Activated naive CD8-positive, alpha-beta T cell (primary cell): ENCODE results near the gene LARGE1.
"Not testable (repeated sequence)": the region's sequence is repeated elsewhere in the genome, so short reads cannot be mapped to it uniquely, and the experiment has no call there.

Source experiments
- H3K27ac Mint-ChIP-seq: one replicate; pipeline ENCODE4 v1.8.0; 2021; ENCODE audit warnings: mixed read lengths
- H3K27me3 Mint-ChIP-seq: one replicate; pipeline ENCODE4 v1.8.0; 2021; ENCODE audit warnings: mixed read lengths
- H3K36me3 Mint-ChIP-seq: one replicate; pipeline ENCODE4 v1.8.0; 2021; ENCODE audit warnings: mixed read lengths
- H3K4me1 Mint-ChIP-seq: one replicate; pipeline ENCODE4 v1.8.0; 2021; ENCODE audit warnings: low read depth, mixed read lengths
- H3K4me3 Mint-ChIP-seq: one replicate; pipeline ENCODE4 v1.8.0; 2021; ENCODE audit warnings: mild to moderate bottlenecking, mixed read lengths
- H3K9me3 Mint-ChIP-seq: one replicate; pipeline ENCODE4 v1.8.0; 2021; ENCODE audit warnings: low read depth, mixed read lengths

LARGE1 gene

GRCh38 chr22:33584152-33584551 is 336.1 kb downstream of the LARGE1 start:
- Mint-ChIP-seq H3K9me3 (no peaks in the 10 kb centered on the region), H3K27me3 (peaks cover 3% of the 10 kb centered on the region), H3K4me3 (no peak overlapping the region), H3K27ac (no peak overlapping the region), H3K4me1 (no peaks in the 10 kb centered on the region), H3K36me3 (no peaks in the 10 kb centered on the region)

GRCh38 chr22:33582822-33583400 is 337.4 kb downstream of the LARGE1 start:
- Mint-ChIP-seq H3K36me3 (no peaks in the 10 kb centered on the region), H3K4me1 (no peaks in the 10 kb centered on the region), H3K27ac (no peak overlapping the region), H3K4me3 (no peak overlapping the region), H3K27me3 (peaks cover 3% of the 10 kb centered on the region), H3K9me3 (no peaks in the 10 kb centered on the region)

DNA sequence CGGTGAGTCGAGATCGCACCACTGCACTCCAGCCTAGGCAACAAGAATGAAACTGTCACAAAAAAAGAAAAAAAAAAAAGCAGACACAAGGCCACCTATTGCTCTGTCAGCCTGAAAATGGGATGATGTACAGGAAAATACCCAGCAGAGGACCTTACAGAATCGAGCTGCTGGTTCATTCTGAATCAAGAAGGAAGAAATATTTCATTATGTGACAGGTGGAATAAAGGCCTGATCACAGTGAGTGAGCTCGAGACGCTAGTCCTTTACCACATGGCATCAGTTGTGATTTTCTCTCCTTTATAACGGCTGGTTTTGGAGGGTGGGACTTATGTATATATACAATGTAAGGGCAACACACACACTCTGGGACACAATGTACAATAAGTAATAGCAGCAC is 340.0 kb downstream of the LARGE1 start:
- no peaks in the 10 kb centered on the region for H3K9me3 Mint-ChIP-seq
- H3K27ac Mint-ChIP-seq, result no peak overlapping the region
- no peaks in the 10 kb centered on the region for H3K36me3 Mint-ChIP-seq
- H3K4me3 Mint-ChIP-seq, result no peak overlapping the region
- no peaks in the 10 kb centered on the region for H3K4me1 Mint-ChIP-seq
- peaks cover 3% of the 10 kb centered on the region for H3K27me3 Mint-ChIP-seq

DNA sequence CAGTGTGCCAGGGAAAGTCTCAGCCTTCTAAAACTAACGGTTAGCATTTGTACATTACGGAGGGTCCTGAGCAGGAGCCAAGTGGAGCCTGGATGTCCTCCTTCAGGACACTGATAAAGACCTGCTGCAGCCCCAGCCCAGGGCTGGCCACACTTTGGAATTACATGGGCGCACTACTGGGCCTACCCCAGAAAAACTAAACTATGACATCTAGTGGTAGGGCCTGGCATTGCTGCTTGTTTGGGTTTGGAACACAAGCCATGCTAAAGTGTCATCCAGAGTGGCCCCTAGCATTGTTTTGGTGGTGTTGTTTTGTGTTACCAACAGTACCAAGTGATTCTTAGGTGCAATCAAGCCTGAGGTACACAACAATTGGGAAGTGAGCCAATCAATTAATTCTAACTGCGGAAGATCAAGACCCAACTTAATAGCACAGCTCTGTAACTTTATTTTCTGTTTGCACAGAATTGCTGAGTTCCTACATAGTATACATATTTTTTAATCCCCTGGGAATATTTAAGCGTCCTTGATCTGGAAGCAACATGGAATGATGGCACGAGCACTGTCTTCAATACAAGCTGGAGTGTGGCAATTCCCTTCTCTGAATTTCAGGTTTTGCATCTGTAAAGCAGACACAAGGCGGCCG is 340.7 kb downstream of the LARGE1 start:
- H3K4me1 Mint-ChIP-seq, result no peaks in the 10 kb centered on the region
- H3K4me3 Mint-ChIP-seq, result no peak overlapping the region
- no peak overlapping the region for H3K27ac Mint-ChIP-seq
- no peaks in the 10 kb centered on the region for H3K36me3 Mint-ChIP-seq
- H3K27me3 Mint-ChIP-seq, result peaks cover 3% of the 10 kb centered on the region
- no peaks in the 10 kb centered on the region for H3K9me3 Mint-ChIP-seq

GRCh38 chr22:33578752-33579151 is 341.5 kb downstream of the LARGE1 start:
- H3K4me3 Mint-ChIP-seq, result no peak overlapping the region
- H3K9me3 Mint-ChIP-seq, result no peaks in the 10 kb centered on the region
- H3K27me3 Mint-ChIP-seq, result peaks cover 3% of the 10 kb centered on the region

GRCh38 chr22:33577862-33578411 is 342.3 kb downstream of the LARGE1 start:
- H3K36me3 Mint-ChIP-seq, result no peaks in the 10 kb centered on the region

More at GRCh38 chr22:33578752-33579151, 341.5 kb downstream of the LARGE1 start:
- H3K4me1 Mint-ChIP-seq, result no peaks in the 10 kb centered on the region
- H3K27ac Mint-ChIP-seq, result no peak overlapping the region
- H3K36me3 Mint-ChIP-seq, result no peaks in the 10 kb centered on the region

GRCh38 chr22:33576205-33576604 is 344.1 kb downstream of the LARGE1 start:
- Mint-ChIP-seq H3K27me3 (peaks cover 4% of the 10 kb centered on the region), H3K36me3 (no peaks in the 10 kb centered on the region), H3K4me3 (no peak overlapping the region), H3K9me3 (no peaks in the 10 kb centered on the region), H3K27ac (no peak overlapping the region), H3K4me1 (no peaks in the 10 kb centered on the region)

More at GRCh38 chr22:33577862-33578411, 342.3 kb downstream of the LARGE1 start:
- H3K4me1 Mint-ChIP-seq, result no peaks in the 10 kb centered on the region
- H3K27ac Mint-ChIP-seq, result no peak overlapping the region
- H3K27me3 Mint-ChIP-seq, result peaks cover 3% of the 10 kb centered on the region
- H3K4me3 Mint-ChIP-seq, result no peak overlapping the region
- no peaks in the 10 kb centered on the region for H3K9me3 Mint-ChIP-seq

DNA sequence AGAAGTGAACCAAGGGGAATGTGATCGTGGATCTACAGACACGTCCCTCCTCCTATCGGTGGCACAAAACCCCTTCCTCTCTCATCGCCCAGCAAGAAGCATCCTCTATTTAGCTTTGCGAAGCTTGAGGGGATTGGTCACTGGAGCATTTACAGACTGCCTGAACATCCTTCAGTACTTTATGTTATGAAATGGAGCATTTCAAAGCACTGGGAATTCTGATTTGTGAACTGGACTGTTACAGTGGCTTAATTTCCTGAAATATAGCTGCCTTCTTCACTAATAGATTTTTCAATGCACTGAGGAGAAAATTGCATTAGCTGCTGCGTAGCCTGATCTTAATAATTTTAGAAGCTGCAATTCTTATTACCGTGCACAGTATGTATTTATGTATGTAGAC is 344.5 kb downstream of the LARGE1 start:
- no peak overlapping the region for H3K4me3 Mint-ChIP-seq
- no peaks in the 10 kb centered on the region for H3K4me1 Mint-ChIP-seq
- H3K27ac Mint-ChIP-seq, result no peak overlapping the region
- no peaks in the 10 kb centered on the region for H3K9me3 Mint-ChIP-seq
- H3K36me3 Mint-ChIP-seq, result no peaks in the 10 kb centered on the region
- peaks cover 4% of the 10 kb centered on the region for H3K27me3 Mint-ChIP-seq

DNA sequence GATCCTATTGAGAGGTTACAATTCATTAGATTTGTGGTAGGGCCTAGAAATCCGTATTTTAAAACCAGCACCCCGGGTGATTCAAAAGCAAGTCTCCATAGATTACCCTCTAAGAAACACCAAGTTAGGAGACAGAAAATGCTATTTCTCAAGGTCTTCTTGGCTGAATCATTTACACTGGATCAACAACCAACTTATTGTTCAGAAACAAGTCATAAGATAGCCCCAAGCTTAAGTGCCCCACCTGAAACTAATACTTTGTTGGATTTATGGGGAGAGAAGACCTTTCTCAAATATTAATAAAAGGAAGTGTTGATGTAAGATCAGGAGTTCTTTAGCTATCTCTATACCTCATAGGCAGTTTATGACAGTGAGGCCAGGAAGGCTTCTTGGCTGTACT is 345.2 kb downstream of the LARGE1 start:
- Mint-ChIP-seq H3K9me3 (no peaks in the 10 kb centered on the region), H3K27me3 (peaks cover 4% of the 10 kb centered on the region), H3K36me3 (no peaks in the 10 kb centered on the region), H3K27ac (no peak overlapping the region), H3K4me1 (no peaks in the 10 kb centered on the region), H3K4me3 (no peak overlapping the region)

DNA sequence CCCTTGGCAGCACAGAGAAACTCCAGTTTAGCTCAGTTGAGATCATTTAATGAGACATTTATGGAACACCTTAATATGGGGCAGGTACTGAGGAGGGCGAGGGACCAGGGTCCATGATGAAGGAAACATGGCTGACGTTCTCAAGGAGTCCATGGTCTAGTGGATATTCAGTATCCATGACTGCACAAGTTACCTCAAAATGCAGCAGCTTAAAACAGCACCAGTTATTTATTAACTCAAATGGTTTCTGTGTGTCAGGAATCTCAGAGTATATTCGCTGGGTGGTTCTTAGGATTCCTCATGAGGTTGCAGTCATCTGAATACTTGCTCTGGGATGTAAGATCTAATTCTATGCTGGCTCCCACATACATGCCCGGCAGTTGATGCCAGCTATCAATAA is 346.8 kb downstream of the LARGE1 start:
- no peak overlapping the region for H3K27ac Mint-ChIP-seq
- no peaks in the 10 kb centered on the region for H3K36me3 Mint-ChIP-seq
- H3K9me3 Mint-ChIP-seq, result no peaks in the 10 kb centered on the region
- no peak overlapping the region for H3K4me3 Mint-ChIP-seq
- H3K4me1 Mint-ChIP-seq, result peaks cover 3% of the 10 kb centered on the region
- H3K27me3 Mint-ChIP-seq, result peaks cover 3% of the 10 kb centered on the region

- H3K9me3 Mint-ChIP-seq, result no peaks in the 10 kb centered on the region
- H3K27me3 Mint-ChIP-seq, result peaks cover 3% of the 10 kb centered on the region
- peaks cover 10% of the 10 kb centered on the region for H3K4me1 Mint-ChIP-seq
- H3K4me3 Mint-ChIP-seq, result no peak overlapping the region
- H3K27ac Mint-ChIP-seq, result no peak overlapping the region
- H3K36me3 Mint-ChIP-seq, result no peaks in the 10 kb centered on the region
Measured at GRCh38 chr22:33572086-33572485, 348.2 kb downstream of the LARGE1 start.

- Mint-ChIP-seq H3K4me1 (peaks cover 10% of the 10 kb centered on the region), H3K27me3 (peaks cover 4% of the 10 kb centered on the region), H3K4me3 (no peak overlapping the region), H3K9me3 (no peaks in the 10 kb centered on the region), H3K27ac (no peak overlapping the region), H3K36me3 (no peaks in the 10 kb centered on the region)
Measured at GRCh38 chr22:33570110-33570509, 350.2 kb downstream of the LARGE1 start.

DNA sequence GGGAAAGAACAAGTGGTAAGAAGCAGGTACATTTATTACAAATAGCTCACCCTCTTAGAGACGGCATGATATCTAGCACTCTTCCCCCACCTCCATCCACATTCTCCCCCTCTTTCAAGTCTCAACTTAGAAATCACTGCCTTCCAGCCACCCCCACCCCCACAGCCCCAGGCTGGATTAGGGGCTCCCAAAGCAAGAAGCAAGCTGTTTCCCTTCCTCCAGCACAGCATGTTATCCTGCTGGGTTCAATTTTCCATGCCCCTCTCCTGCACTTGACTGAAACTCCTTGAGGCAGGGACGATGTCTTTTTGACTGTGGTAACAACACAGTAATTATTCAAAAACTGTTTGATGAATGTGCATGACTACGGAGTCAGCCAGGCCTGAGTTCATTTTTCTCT is 350.7 kb downstream of the LARGE1 start:
- no peak overlapping the region for H3K27ac Mint-ChIP-seq
- peaks cover 10% of the 10 kb centered on the region for H3K4me1 Mint-ChIP-seq
- peaks cover 4% of the 10 kb centered on the region for H3K27me3 Mint-ChIP-seq
- H3K4me3 Mint-ChIP-seq, result no peak overlapping the region
- no peaks in the 10 kb centered on the region for H3K36me3 Mint-ChIP-seq
- H3K9me3 Mint-ChIP-seq, result no peaks in the 10 kb centered on the region

DNA sequence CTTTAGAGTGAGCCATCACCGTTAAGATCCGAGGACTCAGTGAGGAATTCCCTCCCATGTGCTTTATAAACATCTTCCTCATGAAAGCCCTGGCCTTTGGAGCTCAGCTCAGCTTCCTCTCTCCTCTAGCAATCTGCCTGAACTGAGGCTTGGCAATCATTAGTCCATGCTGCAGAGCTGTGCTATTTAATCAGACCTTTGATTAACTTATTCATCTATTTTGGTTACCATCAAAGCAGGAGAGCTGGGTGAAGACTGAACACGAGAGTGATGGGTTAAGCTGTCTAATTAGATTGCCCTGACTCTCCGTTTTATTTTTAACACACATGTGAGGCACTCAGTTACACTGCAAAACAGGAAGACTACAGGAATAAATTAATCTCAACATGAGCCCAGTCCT is 351.3 kb downstream of the LARGE1 start:
- H3K4me3 Mint-ChIP-seq, result no peak overlapping the region
- H3K27me3 Mint-ChIP-seq, result peaks cover 4% of the 10 kb centered on the region
- H3K9me3 Mint-ChIP-seq, result no peaks in the 10 kb centered on the region
- no peaks in the 10 kb centered on the region for H3K36me3 Mint-ChIP-seq
- peaks cover 10% of the 10 kb centered on the region for H3K4me1 Mint-ChIP-seq
- H3K27ac Mint-ChIP-seq, result no peak overlapping the region

DNA sequence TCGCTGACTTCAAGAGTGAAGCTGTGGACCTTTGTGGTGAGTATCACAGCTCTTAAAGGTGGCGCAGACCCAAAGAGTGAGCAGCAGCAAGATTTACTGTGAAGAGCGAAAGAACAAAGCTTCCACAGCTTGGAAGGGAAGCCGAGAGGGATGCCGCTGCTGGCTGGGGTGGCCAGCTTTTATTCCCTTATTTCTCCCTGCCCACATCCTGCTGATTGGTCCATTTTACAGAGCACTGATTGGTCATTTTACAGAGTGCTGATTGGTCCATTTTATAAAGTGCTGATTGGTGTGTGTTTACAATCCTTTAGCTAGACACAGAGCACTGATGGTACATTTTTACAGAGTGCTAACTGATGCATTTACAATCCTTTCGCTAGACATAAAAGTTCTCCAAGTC is 353.8 kb downstream of the LARGE1 start:
- H3K9me3 Mint-ChIP-seq, H3K36me3 Mint-ChIP-seq: not testable (repeated sequence)
- H3K4me1 Mint-ChIP-seq, result peaks cover 10% of the 10 kb centered on the region

DNA sequence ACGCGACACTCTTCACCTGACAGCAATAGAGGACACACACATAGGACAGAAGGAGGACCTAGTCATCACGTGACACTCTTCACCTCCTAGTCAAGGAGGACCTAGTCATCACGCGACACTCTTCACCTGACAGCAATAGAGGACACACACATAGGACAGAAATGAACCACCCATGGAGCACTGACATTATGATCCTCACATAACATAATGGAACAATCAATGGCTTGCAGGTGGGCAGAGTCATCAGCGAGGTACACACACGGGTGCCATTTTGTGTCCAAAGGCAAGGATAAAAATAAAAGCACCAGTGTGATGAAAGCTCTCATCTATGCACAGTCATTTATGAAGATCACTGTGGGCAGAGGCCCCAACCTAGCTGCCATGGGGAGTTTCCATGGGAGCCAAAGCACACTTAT is 354.7 kb downstream of the LARGE1 start:
- H3K4me3 Mint-ChIP-seq, result no peak overlapping the region
- no peak overlapping the region for H3K27ac Mint-ChIP-seq
- no peaks in the 10 kb centered on the region for H3K9me3 Mint-ChIP-seq
- no peaks in the 10 kb centered on the region for H3K36me3 Mint-ChIP-seq
- peaks cover 10% of the 10 kb centered on the region for H3K4me1 Mint-ChIP-seq
- H3K27me3 Mint-ChIP-seq, result peaks cover 3% of the 10 kb centered on the region

More for the DNA sequence above, 353.8 kb downstream of the LARGE1 start:
- not testable (repeated sequence) for H3K4me3 Mint-ChIP-seq, H3K27ac Mint-ChIP-seq, H3K27me3 Mint-ChIP-seq
